Ureter (tissue), 1 donor: ENCODE data around the gene CTNNA2. TPM values are rescaled to one million over a fixed set of nuclear protein-coding genes. Genes with fewer than 3 reads are reported as not detected.
"Not testable (repeated sequence)": the region's sequence is repeated elsewhere in the genome, so short reads cannot be mapped to it uniquely, and the experiment has no call there.

ENCODE experiments used
- DNase-seq: peaks from one replicate; pipeline ENCODE4 v3.0.0-alpha.2; 2020; ENCODE audit warnings: low spot score
- total RNA-seq: library from RNA; stranded (reverse); gene quantifications from one replicate; pipeline ENCODE4 v1.2.4, GENCODE V29; 2023
- donor health status: DM: yes; HTN: yes; CAD: no.

CTNNA2 gene
- total RNA-seq, 1 donor from 2014 or later, result not detected

DNA sequence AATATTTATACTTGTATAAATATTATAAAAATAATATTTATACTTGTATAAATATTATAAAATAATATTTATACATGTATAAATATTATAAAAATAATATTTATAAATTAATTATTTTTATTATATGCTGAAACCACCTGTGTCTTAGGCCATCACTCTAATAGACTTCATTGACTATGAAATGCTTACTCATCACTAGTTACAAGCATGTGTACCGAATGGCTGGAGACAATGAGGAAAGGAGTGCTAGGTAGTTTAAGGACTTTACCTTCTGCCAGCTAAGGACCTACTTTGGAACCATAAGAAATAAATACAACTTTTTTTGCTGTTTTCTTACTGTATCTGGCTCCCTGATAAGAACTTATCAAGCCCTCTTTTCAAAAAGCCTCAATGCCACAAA is 562.9 kb downstream of the CTNNA2 start:
- no peak for DNase-seq

DNA sequence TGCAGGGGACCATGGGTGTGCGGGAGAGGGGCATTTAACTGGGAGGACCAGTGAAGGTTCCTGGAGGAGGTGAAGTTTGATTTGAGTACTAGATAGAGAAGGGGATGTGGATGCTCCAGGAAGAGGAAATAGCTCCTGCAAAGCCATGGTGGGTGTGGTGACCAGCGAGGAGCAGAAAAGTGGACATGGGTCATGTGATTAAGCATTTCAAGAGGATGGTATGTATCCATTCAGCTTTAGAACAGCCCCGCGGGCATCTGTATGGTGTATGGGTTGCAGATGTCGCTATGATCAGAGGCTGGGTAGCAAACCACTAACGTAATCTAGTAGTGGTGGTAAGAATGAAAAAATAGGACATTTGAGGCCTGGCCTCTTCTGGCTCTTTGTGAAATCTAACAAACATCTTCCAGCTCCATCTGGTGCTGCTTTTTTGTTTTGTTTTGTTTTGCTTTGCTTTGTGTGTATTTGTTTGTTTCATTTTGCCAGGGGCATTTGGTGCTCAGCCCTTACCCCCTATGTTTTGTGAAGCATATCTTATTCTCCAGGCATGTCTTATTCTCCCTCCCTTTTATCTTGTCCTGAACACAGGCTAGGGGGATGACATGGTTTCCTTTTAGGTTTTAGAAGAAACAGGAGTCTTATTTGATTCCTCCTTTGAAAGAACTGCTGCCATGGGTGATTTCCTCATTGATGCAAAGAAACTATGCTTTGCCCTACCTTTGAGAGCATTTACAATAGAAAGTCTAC is 565.6 kb downstream of the CTNNA2 start:
- DNase-seq, result no peak

DNA sequence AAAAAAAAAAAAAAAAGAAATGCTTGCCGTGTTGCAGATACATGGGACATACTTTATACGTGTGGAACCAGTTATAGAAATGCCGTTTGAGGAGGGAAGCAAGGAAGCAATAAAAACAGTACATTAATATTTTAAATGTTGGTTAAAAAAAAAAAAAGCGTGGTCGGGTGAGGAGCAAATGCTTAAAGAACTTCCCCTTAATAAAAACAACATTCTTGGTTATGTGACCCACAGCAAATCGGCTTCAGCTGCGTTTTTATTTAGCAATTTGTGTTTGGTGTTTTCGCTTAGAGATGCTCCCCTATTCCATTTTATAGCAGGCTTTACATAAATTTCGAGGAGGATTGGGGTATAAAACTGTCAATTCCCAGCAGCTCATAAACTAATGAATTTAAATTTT is 568.1 kb downstream of the CTNNA2 start:
- no peak for DNase-seq

DNA sequence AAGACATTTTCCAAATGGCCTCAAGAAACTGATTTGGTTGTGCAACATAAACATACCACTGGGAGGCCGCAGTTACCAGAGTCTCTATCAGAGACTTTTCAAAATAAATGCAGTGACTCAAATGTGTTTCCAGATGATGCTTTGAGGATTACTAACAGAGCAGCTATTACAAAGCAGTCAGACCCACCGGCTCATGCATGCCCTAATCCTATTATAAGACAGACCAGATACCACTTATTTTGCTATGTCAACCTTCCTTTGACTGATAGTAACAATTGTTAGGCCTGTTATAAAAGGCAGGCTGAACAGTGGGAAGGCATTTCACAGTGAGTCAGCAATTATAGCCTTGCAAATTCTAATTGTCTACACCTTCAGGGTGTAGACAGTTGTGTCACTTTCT is 574.0 kb downstream of the CTNNA2 start:
- no peak for DNase-seq

DNA sequence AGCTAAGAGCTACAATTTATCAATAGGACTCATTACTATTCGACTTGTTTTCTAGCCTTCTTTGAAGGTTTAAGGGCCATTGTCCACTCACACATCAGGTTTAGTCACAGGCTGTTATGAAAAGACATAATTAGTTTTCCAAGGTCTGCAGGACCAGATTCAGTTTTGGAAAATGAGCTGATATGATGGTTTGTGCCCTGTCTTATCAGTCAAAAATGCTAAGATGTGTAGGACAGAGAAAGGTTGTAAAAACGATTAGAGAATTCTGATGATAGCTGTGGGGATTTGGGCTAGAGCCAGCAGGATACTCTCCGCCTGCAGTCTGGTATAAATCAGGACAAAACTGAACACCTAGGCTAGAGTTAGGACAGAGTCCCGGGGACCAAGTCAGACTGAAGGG is 578.4 kb downstream of the CTNNA2 start:
- DNase-seq, result no peak

DNA sequence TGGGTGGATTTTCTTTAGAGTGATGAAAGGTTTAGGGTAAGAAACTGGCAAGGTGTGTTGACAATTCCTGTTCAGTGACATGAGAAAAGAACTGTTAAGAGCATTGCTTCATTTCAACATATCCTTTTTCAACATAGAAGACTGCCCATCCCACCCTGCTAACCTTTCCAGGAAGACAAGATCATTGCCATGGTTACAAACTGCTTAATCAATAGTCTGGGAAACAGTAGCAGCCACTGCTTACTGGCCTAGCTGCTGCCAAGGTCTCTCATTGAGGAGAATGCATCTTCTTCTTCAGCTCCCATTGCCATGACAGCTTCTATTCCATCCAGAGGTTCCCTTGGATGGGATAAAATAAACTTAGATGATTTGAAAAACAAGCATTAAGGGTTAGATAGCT is 579.6 kb downstream of the CTNNA2 start:
- DNase-seq, result no peak

DNA sequence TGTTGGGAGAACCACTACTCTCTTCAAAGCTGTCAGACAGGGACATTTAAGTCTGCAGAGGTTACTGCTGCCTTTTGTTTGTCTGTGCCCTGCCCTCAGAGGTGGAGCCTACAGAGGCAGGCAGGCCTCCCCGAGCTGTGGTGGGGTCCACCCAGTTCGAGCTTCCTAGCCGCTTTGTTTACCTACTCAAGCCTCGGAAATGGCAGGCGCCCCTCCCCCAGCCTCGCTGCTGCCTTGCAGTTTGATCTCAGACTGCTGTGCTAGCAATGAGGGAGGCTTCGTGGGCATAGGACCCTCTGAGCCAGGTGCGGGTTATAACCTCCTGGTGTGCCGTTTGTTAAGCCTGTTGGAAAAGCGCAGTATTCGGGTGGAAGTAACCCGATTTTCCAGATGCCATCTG is 585.7 kb downstream of the CTNNA2 start:
- not testable (repeated sequence) for DNase-seq

DNA sequence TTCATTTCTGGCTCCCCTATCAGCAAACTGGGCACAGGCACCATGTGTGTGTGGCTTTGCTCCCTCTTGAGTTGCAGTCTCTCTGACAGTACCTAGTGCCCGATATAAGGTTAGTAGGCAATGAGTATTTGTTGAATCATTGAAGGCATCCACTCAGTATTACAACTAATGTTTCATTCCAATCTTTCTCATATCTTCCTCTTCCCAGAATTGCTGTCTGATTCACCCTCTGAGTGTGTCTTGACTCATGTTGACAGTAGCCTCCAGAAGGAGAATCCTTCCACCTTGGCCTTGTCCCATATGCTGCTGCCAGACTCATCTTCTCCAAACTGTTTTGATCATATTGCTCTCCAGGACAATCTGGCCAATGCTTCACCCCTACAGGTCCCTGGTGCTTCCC is 589.2 kb downstream of the CTNNA2 start:
- no peak for DNase-seq

DNA sequence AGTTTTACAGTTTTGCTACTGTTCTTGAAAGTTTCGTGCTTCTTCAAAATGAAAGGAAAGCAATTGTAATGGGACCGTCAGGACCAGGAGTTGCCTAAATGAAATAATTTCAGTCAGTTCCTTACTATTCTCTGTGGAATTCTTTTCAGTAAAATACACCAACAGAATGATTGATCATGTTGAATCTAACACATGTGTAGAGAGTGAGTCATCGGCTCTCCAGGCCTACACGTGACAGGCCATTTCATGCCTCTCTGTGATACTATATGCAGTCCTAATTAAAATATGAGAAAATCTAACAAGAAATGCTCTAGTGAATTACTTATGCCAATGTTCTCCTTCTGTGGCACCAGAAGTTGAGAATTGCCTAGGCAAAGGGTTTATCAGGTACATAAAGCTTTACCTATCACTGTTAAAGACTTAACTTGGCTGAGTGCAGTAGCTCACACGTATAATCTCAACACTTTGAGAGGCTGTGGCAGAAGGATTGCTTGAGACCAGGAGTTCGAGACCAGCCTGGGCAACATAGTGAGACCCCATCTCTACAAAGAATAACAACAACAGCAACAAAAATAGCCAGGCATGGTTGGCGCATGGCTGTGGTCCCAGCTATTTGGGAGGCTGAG is 592.3 kb downstream of the CTNNA2 start:
- no peak for DNase-seq

DNA sequence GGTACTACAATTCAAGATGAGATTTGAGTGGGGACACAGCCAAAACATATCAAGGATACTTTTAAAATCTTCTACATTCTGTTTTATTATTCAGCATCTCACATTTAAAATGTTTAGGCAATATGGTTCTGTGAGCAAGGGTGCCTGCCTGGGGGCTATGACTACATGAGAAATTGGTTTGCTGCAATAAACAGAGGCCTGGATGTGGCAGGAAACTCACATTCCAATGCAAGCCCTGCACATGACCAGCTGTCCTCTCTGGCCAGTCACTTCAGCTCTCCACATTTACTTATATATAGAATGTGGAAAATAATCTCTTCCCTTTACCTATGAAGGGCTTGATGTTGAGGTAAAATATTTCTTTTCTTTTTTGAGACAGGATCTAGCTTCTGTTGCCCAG is 598.3 kb downstream of the CTNNA2 start:
- no peak for DNase-seq

DNA sequence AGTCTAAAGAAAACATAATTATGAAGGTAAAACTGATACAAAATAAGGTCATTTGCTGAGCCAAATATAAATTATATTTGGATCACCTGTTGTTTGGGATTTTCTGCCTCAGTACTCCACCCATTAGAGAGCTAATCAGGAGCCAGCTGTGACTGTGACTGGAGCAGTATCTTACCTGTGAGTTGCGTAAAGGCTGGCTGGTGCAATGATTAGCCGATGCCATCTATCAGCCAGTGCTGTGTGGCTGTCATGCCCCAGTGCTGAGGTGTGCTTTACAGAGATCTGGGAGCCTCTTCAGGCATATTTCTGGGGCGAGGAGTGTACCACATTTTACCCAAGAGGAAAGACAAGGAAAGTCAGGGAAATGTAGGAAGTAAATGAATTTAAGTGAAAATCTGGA is 599.9 kb downstream of the CTNNA2 start:
- no peak for DNase-seq

DNA sequence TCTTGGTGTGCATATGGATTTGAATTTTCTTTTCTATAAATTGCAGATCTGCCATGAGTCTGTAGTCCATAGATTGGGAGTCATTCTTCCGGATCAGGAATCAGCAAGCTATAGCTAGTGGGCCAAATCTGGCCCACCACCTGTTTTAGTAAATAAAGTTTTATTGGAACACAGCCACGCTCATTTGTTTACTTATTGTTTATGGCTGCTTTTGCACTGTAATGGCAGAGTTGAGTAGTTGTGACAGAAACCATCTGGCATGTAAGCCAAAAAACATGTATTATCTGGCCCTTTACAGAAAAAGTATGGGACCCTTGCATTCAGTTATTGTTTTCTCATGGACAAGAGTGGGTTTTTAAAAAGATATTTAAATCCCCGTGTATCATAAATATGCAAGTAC is 600.5 kb downstream of the CTNNA2 start:
- no peak for DNase-seq

DNA sequence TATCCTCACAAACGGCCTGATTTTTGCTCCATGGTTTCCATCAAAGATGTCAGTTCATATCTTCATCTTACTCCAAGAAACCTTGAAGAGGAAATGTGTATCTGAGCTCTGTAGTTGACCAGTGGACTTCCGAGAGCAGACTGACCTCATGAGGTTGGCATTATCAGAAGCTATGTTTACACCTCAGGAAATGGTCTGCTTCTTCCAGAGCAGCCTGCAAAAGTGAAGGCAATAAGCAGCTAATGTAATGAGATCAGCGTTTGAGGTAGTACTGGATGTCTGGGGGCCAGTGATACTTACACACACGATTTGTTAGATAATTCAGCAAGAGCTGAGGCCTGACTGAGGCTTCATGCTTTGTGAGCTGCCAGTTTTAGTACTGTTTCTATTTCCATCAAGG is 602.0 kb downstream of the CTNNA2 start:
- DNase-seq, result no peak

DNA sequence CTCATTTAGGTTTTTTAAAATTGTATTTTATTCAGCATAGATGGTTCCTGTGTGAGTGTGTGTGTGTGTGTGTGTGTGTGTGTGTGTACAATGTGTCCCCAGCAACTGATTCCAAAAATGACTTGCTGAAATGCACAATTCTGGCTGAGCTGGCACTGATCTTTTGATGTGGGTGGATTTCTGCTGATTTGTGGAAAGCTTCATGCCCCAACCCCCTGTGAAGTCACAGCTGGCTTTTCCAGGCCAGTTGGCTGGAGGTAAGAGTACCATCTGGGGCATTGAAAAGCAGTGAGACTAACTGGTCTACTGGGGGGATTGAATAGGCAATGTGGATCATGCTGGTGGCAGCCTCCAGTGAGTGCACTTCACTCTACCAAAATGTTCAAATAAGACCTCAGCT is 604.5 kb downstream of the CTNNA2 start:
- DNase-seq, result no peak

DNA sequence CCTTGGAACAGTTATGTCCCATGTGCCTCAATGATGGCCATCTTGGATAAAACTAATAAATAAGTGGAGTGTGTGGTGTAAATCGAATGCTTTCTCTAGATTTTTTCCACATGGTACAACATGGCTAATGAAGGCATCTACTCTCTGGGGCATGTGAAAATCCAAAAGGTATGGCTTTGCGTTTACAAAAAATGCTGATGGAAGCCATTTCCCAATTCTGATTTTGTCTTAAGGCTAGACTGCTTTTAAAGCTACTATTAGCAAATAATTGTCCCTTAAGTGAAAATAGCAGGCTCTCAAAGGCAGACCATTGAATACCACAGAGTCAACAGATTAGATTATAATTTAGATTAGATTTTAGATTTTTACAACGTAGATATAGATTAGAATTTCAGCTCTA is 608.0 kb downstream of the CTNNA2 start:
- no peak for DNase-seq

DNA sequence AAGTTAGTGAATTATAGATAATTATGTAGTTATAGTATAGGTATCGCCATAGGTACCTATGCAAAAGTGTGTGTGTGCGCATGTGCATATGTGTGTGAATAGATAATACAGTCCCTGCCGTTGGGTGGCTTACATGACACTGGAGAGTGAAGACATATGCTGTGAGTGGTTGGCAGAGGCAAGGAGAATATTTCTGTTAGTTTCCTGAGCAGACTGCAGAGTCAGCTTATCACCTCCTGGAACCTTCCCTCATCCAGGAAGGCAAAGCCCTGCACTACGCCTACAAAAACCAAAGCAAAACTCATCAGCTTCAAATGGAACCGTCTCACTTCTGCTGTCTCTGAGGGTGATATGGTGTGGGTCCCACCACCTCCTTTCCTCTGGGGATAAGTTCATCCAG is 609.8 kb downstream of the CTNNA2 start:
- DNase-seq, result no peak

DNA sequence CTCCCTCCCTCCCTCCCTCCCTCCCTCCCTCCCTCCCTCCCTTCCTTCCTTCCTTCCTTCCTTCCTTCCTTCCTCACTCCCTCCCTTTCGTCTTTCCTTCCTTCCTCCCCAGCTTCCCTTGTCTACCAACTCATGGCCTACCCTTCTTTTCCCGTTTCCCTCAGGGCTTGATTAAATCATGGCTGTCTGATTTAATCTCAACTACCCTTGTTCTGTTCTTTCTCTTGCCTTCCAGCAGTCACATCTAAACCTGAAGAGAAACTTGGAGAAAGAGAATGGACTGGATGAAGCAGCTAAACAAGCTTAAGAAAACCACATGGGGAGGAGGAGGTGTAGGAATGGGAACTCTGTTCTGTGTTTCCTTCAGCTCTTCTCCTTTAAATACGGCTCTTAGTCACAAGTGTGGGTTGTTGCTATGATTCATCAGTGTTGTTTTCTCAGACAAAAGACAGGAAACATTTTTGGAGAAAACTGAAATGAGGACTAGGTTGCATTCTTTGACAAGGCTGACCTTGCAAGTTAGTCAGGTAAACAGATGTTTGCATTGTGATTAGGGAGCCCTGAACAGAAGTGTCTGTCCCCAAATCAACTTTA is 613.8 kb downstream of the CTNNA2 start:
- DNase-seq, result no peak

DNA sequence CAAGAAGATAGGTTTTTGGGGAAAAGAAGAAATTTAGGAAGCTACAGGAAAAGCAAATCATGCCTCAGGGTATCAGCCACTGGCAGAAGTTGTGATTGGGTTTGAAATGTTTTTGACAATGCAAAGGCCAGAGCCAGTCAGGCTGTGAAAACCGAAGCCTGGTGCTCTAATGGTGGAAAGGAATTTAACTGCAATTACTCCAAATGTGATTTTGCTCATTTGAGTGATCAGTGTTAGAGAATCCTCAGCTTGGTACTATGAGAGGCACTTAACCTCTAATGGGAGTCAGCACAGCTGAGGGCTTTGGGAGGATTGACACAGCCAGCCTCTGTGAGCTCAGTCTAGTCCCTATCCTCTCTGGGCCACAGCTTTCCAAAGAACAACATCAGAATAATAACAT is 615.2 kb downstream of the CTNNA2 start:
- no peak for DNase-seq

DNA sequence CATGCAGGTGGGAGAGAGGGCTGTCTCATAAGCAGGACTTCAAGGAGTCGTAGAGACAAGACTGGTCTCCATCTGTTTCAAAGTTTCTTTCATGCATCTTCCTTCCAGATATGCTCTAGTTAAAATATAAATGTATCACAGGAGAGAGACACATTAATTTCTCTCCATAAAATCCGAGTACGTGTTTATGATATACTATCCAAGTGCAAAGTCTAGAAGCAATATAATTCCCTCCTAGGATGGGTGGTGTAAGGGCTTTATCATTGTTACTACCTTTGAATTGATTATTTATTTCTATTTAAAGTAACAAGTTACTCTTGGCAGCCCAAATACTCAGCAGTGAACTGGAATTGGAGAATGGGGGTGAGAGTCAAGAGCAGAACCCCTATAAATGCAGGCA is 619.4 kb downstream of the CTNNA2 start:
- no peak for DNase-seq

DNA sequence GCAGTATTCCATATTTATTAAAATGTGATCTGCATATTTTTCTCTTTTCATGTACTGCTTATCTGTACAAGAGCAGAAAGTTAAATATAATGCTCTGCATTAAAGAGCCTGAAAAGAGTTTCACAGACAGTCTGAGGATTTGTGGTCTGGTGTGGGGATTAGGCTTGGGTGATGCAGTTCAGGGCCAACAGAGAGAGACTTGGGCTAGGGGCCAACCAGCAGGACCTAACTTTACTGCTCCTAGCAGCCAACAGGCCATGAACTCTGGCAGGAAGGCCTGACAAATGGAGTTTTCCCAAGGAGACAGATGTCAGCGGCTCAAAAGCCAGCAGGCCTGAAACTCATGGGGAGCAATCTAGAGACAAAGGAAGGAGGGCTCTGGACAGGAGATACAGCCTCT is 622.1 kb downstream of the CTNNA2 start:
- no peak for DNase-seq

DNA sequence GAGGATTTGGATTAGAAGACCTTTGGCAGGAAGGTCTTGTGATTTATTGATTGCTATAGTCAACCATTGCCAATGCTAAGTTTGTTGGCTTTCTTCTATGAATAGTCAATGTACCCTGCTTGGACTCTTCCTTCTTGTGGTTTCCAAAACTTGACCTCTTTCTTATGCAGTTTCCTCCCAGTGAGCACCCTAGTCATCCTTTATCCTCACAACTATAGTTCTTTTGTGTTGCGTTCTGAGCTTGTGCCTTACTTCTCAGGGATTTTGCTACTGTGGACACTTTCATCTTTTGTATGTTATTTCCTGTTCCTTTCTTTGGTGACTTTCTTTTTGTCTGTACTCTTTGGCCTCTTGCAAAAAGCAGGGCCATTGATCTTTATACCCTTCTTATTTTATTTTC is 623.5 kb downstream of the CTNNA2 start:
- DNase-seq, result no peak

DNA sequence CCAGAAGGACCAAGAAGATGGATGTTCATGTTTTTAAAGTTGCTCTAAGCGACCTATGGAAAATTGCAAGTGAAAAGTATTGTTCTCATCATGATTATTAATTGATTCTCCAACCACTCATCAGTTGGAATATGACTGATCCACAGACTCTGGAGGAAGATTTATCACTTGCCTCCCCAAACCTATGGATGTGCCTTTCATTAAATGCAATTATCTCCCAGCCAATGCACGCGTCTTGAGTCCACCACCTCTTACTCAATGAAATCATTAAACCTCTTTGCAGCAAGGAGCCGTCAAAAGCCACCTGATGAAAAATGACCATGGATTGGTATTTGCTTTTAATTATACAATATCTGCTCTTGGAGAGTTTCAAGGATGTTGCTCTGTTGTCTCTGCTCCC is 626.1 kb downstream of the CTNNA2 start:
- DNase-seq, result no peak

DNA sequence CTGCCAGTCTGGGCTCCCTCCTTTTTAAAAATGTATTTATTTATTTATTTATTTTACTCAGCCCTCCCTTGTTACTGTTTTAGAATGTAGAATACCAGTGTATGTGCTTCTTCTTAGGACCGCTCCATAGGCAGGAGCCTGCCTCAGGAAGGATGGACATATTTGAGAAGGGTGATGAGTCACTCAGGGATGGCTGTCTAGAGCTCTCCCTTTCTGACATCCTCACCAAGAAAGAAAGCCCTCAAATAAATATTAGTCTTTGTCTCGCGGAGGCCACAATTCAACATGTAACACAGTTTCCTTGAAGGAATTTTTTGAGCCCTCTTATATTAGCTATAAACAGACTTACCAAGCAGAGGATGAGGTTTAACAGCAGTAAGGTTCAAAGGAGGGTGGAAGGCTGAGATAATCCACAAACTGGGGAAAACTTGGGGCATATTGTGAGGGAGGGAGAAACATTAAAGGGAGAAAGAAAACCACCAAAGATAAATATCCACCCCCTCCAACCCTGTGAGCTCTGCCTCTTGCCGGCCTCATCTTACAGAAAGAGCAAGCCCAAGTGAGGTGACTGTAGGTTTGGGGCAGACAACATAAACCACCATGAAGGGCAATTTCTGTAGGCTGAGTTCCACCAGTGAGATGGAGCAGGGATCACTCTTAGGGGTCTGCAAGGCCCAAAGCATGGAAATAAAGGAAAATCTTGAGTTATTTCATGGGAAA is 628.3 kb downstream of the CTNNA2 start:
- DNase-seq, result no peak
